GM19025 (cell line): Measurements from ENCODE around the gene FGF1.

Experiments used
- ATAC-seq: cut with Tn5 transposase; IDR thresholded peaks from one replicate; pipeline ENCODE4 v1.9.1; 2021; ENCODE audit warnings: mild to moderate bottlenecking, low read depth, moderate library complexity; ENCODE audit not compliant: unreplicated experiment

The FGF1 gene

DNA sequence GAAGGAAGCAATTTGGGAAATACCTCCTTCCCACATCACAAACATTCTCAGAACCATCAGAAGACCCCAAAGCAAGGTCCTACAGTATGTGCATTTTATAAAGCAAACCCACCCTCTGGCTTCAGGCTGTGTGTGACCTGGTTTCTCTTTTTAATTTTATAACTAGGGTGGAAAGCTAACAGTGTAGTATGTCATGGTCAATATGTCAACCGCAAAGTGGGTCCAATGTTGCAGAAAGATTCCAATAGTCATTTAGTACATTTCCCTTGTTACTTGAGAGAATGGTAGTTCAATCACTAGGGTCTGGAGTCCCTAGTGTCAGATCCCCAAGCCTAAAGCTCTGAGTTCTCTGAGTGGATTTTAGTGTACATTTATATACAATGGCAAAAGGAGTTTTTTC lies 96.2 kb downstream of the FGF1 start:
- ATAC-seq: no peak

- no peak for ATAC-seq
Measured at GRCh38 chr5:142587354-142587965, 98.4 kb downstream of the FGF1 start.

DNA sequence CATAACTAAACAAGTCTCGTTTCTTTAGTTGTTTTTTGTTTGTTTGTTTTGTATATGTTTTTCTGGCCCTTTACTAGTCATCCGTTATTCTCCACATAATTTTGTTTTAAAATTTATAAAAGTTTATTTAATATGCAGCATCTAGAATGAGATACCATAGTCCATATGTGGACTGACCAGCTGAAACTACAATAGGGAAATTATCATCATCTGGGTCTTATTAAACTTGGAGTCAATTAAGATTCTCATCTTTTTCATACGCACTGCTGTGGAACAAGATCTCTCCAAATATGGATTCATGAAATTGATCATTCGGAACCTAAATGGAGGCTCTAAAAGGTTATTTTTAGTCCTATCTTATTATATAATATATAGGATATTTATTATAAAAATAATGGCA lies 99.3 kb downstream of the FGF1 start:
- ATAC-seq: no peak

DNA sequence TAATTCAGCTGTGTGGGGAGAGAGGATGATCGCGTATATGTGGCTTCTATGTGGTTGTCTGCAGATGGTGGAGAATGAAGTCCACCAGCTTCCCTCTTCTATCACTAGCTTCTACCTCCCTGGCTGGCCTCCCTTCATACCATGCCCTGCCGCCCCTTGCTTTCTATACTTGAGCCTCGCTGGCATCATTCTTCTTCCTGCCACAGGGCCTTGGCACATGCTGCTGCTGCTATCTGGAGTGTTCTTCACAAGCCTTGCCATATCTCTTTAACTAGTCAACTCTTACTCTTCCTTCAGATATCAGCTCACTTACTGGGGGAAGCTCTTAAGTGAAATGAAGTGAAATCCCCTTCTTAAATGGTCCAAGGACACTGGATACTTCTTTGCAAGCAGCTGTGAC lies 100.4 kb downstream of the FGF1 start:
- ATAC-seq: no peak

GRCh38 chr5:142584891-142585290 lies 101.0 kb downstream of the FGF1 start:
- ATAC-seq: no peak

- ATAC-seq: no peak
Measured at GRCh38 chr5:142578161-142578830, 107.6 kb downstream of the FGF1 start.

- ATAC-seq: no peak
Measured at GRCh38 chr5:142576804-142577203, 109.1 kb downstream of the FGF1 start.

DNA sequence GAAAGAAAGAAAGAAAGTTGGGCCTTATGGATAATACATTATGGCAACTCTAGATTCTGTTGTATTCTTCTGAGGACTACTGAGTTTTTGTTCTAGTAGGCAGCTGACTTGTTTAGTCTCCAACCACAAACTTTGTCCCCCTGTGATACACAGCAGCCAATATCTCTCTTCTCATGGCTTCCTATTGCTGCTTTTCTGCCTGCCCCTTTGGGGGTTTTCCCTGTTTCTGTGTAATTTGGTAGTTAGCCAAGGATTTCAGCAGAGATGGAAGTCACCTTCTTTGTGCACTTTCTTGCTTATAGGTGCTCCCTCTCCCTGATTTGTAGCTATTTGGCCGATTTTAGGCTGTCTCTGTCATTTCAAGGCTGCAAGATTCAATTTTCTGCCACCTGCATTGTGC lies 109.6 kb downstream of the FGF1 start:
- no peak for ATAC-seq

GRCh38 chr5:142572006-142572405 lies 113.9 kb downstream of the FGF1 start:
- ATAC-seq: no peak

DNA sequence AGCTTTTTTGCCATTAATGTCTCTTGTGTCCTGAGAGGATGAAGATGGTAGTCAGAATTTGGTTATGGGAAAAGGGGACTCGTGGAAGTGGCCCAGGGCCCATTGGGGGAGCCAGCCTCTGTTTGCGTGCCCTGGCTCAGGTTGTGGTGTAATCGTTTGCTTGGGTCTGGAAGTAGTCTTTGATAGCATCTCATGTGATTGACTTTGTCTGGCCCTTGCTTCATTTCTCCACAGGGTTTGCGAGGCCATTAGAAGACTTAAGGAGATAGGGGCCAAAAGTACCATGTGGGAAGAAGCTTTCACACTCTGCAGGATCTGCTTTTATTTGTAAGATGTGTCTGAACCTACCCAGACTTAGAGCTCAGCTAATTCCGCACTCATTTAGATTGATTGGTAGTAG lies 114.5 kb downstream of the FGF1 start:
- ATAC-seq: no peak

DNA sequence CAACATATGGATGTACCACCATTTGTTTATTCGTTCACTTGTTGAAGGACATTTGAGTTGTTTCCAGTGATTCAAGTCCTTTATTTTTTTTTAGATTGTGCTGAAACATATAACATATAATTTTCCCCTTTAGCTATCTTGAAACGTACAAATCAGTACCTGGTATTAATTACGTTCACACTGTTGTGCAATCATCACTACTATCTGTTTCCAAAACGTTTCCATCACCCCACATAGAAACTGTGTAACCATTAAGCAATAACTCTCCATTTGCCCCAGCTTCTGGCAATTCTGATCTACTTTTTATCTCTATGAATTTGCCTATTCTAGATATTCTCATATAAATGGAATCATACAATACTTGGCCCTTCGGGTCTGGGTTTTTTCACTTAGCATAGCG lies 116.0 kb downstream of the FGF1 start:
- ATAC-seq: no peak

DNA sequence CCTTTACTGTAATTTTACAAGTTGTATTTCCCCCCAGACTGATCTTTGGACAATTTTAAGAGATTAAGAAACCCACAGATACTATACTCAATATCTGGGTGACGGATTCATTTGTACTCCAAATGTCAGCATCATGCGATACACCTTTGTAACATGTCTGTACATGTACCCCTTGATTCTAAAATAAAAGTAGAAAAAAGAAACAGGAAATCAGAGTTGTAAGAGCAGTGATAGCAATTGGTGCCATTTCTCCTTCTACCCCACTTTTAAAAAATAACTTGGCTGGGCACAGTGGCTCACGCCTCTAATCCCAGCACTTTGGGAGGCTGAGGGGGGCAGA lies 116.9 kb downstream of the FGF1 start:
- no peak for ATAC-seq

DNA sequence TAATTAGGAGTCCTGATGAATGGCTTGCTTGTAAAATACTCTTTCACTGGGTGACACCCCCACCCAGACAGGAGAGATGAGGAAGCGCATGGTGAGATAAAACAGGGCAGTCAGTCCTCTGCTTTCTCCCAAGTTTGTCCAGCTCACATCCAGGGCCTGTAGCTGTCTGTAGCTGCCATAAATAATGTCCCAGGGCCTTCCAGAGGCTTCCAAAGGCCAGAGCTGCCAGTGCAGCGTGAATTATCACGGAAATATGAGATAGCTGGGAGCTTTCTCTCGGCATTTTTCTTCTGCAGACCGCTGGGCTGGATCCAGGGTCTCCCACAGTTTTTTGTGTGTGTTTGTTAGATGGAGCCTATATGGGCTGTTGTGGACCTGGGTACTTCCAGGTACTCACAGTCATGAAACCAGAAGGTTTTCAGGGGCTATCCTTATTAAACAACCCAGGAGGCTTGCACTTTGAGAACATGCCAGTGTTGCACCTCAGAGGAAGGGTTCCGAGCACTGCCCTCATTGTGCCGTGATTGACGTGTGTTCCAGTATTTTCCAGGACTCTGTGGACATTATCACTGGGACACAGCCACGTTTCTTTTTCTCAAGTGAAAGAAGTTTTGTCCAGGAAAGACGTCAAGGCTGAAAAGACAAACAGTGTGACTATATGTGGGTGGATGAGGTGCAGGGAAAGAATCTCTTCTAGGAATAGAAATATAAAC lies 117.5 kb downstream of the FGF1 start:
- no peak for ATAC-seq

DNA sequence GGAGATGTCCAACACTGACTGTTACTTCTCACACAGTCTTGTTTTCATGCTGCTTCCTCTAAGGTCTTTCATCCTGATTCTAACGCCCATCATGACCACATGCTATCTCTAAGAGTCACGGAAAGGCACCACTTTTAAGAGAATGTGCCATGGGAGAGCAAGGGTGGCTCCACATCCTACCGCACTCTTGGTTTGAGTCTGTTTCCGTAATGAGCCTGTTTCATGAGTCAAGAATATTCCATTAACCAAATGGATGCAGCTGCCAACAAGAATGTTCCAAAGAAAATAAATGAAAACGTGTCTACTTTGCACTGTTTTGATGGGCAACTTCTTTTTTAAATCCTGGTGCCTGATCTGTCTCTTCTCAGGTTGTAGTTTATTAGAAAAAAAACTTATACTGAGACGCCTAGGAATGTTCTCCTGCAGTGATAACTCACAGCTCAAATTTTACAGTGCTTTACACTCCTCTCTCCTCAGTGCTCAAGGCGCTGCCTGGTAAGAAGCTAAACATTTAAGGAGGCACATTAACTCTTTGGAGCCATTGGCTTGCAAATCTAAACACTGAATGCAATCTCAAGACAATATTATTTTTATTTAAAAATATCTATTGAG lies 124.3 kb downstream of the FGF1 start:
- ATAC-seq: no peak

GRCh38 chr5:142561029-142561428 lies 124.9 kb downstream of the FGF1 start:
- ATAC-seq: no peak

DNA sequence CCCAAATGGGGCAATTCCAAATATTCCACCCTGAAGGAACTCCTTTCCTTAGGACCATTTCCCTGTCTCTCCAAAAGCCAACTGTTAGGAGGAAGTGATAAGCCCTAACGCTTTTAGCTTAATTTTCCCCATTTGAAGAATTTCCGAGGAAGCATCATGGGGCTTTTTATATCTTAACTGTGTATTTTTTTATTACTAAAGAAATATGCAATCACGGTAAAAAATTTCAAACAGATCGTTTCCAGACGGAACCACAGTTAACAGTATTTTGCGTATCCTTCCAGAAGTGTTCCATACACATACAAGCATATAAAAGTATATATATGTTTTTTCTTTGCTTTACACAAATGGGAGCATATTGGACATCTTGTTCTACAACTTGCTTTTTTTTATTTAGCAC lies 133.8 kb downstream of the FGF1 start:
- no peak for ATAC-seq

GRCh38 chr5:142551338-142552067 lies 134.4 kb downstream of the FGF1 start:
- no peak for ATAC-seq

GRCh38 chr5:142550471-142550870 lies 135.4 kb downstream of the FGF1 start:
- no peak for ATAC-seq

GRCh38 chr5:142549834-142550233 lies 136.1 kb downstream of the FGF1 start:
- no peak for ATAC-seq

- no peak for ATAC-seq
Measured at GRCh38 chr5:142548739-142549275, 137.1 kb downstream of the FGF1 start.
